Measurements from ENCODE around the gene MARCHF11. TPM values are rescaled to one million over a fixed set of nuclear protein-coding genes. Genes with fewer than 3 reads are reported as not detected.
A peak's percentile ranks its signal among the peaks of the same experiment; 100 is the strongest.

Gene MARCHF11
- total and polyA plus RNA-seq, 2 experiments from 2014 or later = 0.17 to 1.5 TPM

- no peaks in the 10 kb centered on the region for H4K20me1 ChIP-seq (replicated peaks; ENCODE audit: insufficient read depth)
- no peaks in the 10 kb centered on the region for H3K27me3 ChIP-seq (ENCODE audit: insufficient read depth)
- no peaks in the 10 kb centered on the region for H3K36me3 Mint-ChIP-seq (ENCODE audit: low read depth)
- no peaks in the 10 kb centered on the region for H3K27me3 Mint-ChIP-seq (ENCODE audit: insufficient read depth, low read depth, poor library complexity)
- TF ChIP-seq, protein P1, sequence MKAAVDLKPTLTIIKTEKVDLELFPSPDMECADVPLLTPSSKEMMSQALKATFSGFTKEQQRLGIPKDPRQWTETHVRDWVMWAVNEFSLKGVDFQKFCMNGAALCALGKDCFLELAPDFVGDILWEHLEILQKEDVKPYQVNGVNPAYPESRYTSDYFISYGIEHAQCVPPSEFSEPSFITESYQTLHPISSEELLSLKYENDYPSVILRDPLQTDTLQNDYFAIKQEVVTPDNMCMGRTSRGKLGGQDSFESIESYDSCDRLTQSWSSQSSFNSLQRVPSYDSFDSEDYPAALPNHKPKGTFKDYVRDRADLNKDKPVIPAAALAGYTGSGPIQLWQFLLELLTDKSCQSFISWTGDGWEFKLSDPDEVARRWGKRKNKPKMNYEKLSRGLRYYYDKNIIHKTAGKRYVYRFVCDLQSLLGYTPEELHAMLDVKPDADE (IDR thresholded peaks at IDR 0.05) = no peak
- peak; percentile 92 to 94 for TF ChIP-seq CTCF (conservative IDR thresholded peaks at IDR 0.05; ENCODE audit: low read depth in 2 of 2)
- TF ChIP-seq EZH2phosphoT487 (IDR thresholded peaks at IDR 0.05; ENCODE audit: unreplicated experiment) = no peak
- no peaks in the 10 kb centered on the region for H3K9me2 ChIP-seq (ENCODE audit: insufficient read depth)
- H3K36me3 ChIP-seq (ENCODE audit: insufficient read depth) = no peaks in the 10 kb centered on the region
- no peaks in the 10 kb centered on the region for H3F3A ChIP-seq (replicated peaks; ENCODE audit: low read depth)
- peak; percentile 92 for ATAC-seq
- H3K4me3 ChIP-seq = no peak overlapping the region
- no peak overlapping the region for H3K4me3 Mint-ChIP-seq
- DNase-seq (ENCODE audit: low spot score) = peak; percentile 89
- H3K79me2 ChIP-seq (replicated peaks; ENCODE audit: insufficient read depth) = no peaks in the 10 kb centered on the region
- no peak overlapping the region for H3K4me2 ChIP-seq
- no peaks in the 10 kb centered on the region for H3K4me1 Mint-ChIP-seq
- no peak overlapping the region for H3K27ac Mint-ChIP-seq
- no peak overlapping the region for H3K27ac ChIP-seq (ENCODE audit: low read depth)
- no peaks in the 10 kb centered on the region for H3K4me1 ChIP-seq (ENCODE audit: insufficient read depth)
- H3K9me3 Mint-ChIP-seq = no peaks in the 10 kb centered on the region
- H2AFZ ChIP-seq = no peak overlapping the region
Observed at GRCh38 chr5:16160706-16161105, 18.9 kb downstream of the MARCHF11 start.

DNA sequence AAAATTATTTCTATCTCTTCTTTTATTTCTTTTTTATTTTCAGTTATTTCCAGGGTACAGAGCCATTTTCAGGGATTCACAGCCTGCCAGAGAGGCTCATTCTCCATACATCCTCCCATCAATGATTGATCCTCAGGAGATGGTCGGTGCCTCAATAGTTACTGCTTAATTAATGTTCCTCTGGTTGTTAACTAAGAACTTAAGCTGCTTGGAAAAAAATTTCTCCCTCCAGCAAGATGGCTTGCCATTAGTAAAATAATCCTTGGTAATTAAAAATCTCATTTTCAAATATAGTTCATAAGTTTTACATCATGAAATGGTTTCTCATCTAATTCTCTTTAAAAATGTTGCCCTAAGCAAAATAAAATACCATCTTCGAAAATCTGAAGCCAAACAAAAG lies 20.0 kb downstream of the MARCHF11 start:
- Histone ChIP-seq H3F3A (replicated peaks; ENCODE audit: low read depth) (no peaks in the 10 kb centered on the region), H3K27ac (ENCODE audit: low read depth) (no peak overlapping the region), H3K9me2 (ENCODE audit: insufficient read depth) (no peaks in the 10 kb centered on the region), H3K4me2 (no peak overlapping the region), H4K20me1 (replicated peaks; ENCODE audit: insufficient read depth) (no peaks in the 10 kb centered on the region), H3K4me1 (ENCODE audit: insufficient read depth) (no peaks in the 10 kb centered on the region), H3K79me2 (replicated peaks; ENCODE audit: insufficient read depth) (no peaks in the 10 kb centered on the region), H2AFZ (no peak overlapping the region), H3K27me3 (ENCODE audit: insufficient read depth) (no peaks in the 10 kb centered on the region), H3K36me3 (ENCODE audit: insufficient read depth) (no peaks in the 10 kb centered on the region), H3K4me3 (no peak overlapping the region)
- Mint-ChIP-seq H3K27me3 (ENCODE audit: insufficient read depth, low read depth, poor library complexity) (no peaks in the 10 kb centered on the region), H3K27ac (no peak overlapping the region), H3K4me1 (no peaks in the 10 kb centered on the region), H3K4me3 (no peak overlapping the region), H3K9me3 (no peaks in the 10 kb centered on the region), H3K36me3 (ENCODE audit: low read depth) (no peaks in the 10 kb centered on the region)
- ATAC-seq (no peak), DNase-seq (ENCODE audit: low spot score) (no peak)
- no peak for TF ChIP-seq ZNF331 (CRISPR knock-in tag; IDR thresholded peaks at IDR 0.05; ENCODE audit: low read depth)
- TF ChIP-seq CREB1 (CRISPR knock-in tag; IDR thresholded peaks at IDR 0.05; ENCODE audit: low read depth) = no peak

- H3K36me3 ChIP-seq (ENCODE audit: insufficient read depth) = no peaks in the 10 kb centered on the region
- no peak overlapping the region for H3K4me2 ChIP-seq
- no peak overlapping the region for H3K27ac ChIP-seq (ENCODE audit: low read depth)
- no peak for DNase-seq (ENCODE audit: low spot score)
- ATAC-seq = no peak
- H3K4me1 ChIP-seq (ENCODE audit: insufficient read depth) = no peaks in the 10 kb centered on the region
- Mint-ChIP-seq H3K36me3 (ENCODE audit: low read depth) (no peaks in the 10 kb centered on the region), H3K4me1 (no peaks in the 10 kb centered on the region), H3K27ac (no peak overlapping the region), H3K4me3 (no peak overlapping the region), H3K27me3 (ENCODE audit: insufficient read depth, low read depth, poor library complexity) (no peaks in the 10 kb centered on the region), H3K9me3 (no peaks in the 10 kb centered on the region)
- no peaks in the 10 kb centered on the region for H3K27me3 ChIP-seq (ENCODE audit: insufficient read depth)
- H3K9me2 ChIP-seq (ENCODE audit: insufficient read depth) = no peaks in the 10 kb centered on the region
- no peaks in the 10 kb centered on the region for H4K20me1 ChIP-seq (replicated peaks; ENCODE audit: insufficient read depth)
- no peak overlapping the region for H3K4me3 ChIP-seq
- no peaks in the 10 kb centered on the region for H3F3A ChIP-seq (replicated peaks; ENCODE audit: low read depth)
- no peak overlapping the region for H2AFZ ChIP-seq
- H3K79me2 ChIP-seq (replicated peaks; ENCODE audit: insufficient read depth) = no peaks in the 10 kb centered on the region
- no peak for TF ChIP-seq EZH2 (IDR thresholded peaks at IDR 0.05; ENCODE audit: low read depth, unreplicated experiment)
- TF ChIP-seq, protein P1 (IDR thresholded peaks at IDR 0.05) = no peak
- TF ChIP-seq STAT1 (IDR thresholded peaks at IDR 0.05; ENCODE audit: unreplicated experiment) = no peak
- no peak for TF ChIP-seq CREB1 (CRISPR knock-in tag; IDR thresholded peaks at IDR 0.05; ENCODE audit: low read depth)
Observed at GRCh38 chr5:16156152-16156551, 23.4 kb downstream of the MARCHF11 start.

Data from GM23338 (cell line).